ENCODE measurements around the gene EFCAB6. TPM values are rescaled to one million over a fixed set of nuclear protein-coding genes. Genes with fewer than 3 reads are reported as not detected.

Gene EFCAB6
- total and polyA plus RNA-seq, 10 of the 15 experiments (the other 5 are each of a cell fraction or from before 2014, with no cell fraction given), result 0.05 to 0.42 (median 0.19) TPM

DNA sequence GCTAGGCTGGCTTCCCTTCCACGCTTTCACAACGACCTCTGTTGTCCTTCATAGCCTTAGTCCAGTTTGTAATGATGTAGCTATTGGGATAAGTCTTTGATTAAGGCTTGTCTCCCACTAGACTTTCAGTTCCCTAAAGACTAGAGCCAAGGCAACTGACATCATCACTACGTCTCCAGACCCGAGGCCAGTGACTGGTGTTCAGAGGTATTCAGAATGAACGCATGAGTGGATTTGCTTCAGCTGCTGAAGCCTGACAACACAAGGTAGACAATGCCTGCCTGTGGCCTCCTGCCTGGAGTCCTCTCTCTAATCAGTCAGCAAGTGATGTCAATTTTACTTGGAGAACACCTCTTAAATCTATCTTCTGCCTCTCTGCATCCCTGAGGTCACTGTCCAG lies 13.6 kb downstream of the EFCAB6 start (continued):
- TF ChIP-seq CHD4 (IDR thresholded peaks at IDR 0.05) (no peak), POLR2AphosphoS2 (IDR thresholded peaks at IDR 0.05; ENCODE audit: low read depth, low read length) (no peak), CBX5 (IDR thresholded peaks at IDR 0.05; ENCODE audit: low read depth) (no peak), FOXK2 (IDR thresholded peaks at IDR 0.05) (no peak), TCF3 (IDR thresholded peaks at IDR 0.05; ENCODE audit: borderline replicate concordance, insufficient read depth, low read depth, low read length) (no peak), CREM (IDR thresholded peaks at IDR 0.05; ENCODE audit: low read depth) (peak; percentile 86), JUND (IDR thresholded peaks at IDR 0.05; ENCODE audit: low read depth, low read length) (no peak), SUZ12 (IDR thresholded peaks at IDR 0.05; ENCODE audit: unreplicated experiment) (no peak), KAT2A (conservative IDR thresholded peaks at IDR 0.05; ENCODE audit: control insufficient read depth, low read depth, low read length) (no peak), TAF1 (IDR thresholded peaks at IDR 0.05; ENCODE audit: borderline replicate concordance, low read depth, low read length) (no peak), GATAD2B (conservative IDR thresholded peaks at IDR 0.05; ENCODE audit: low read depth) (no peak), MXI1 (IDR thresholded peaks at IDR 0.05; ENCODE audit: low read depth, low read length) (no peak), ZNF207 (IDR thresholded peaks at IDR 0.05; ENCODE audit: borderline replicate concordance) (no peak), WRNIP1 (IDR thresholded peaks at IDR 0.05; ENCODE audit: borderline replicate concordance, low read depth, low read length) (no peak), HDAC6 (IDR thresholded peaks at IDR 0.05; ENCODE audit: unreplicated experiment) (no peak), HDAC2 (IDR thresholded peaks at IDR 0.05) (no peak), HDGF (IDR thresholded peaks at IDR 0.05) (no peak), MYC (IDR thresholded peaks at IDR 0.05; ENCODE audit: insufficient read depth, insufficient read length, insufficient replicate concordance, low read length, severe bottlenecking) (no peak), RBBP5 (conservative IDR thresholded peaks at IDR 0.05) (no peak), BRCA1 (IDR thresholded peaks at IDR 0.05; ENCODE audit: low read depth, low read length) (no peak), SRF (IDR thresholded peaks at IDR 0.05; ENCODE audit: low read depth in 2 of 2, low read length in 2 of 2) (no peak)
- TF ChIP-seq, protein P1, sequence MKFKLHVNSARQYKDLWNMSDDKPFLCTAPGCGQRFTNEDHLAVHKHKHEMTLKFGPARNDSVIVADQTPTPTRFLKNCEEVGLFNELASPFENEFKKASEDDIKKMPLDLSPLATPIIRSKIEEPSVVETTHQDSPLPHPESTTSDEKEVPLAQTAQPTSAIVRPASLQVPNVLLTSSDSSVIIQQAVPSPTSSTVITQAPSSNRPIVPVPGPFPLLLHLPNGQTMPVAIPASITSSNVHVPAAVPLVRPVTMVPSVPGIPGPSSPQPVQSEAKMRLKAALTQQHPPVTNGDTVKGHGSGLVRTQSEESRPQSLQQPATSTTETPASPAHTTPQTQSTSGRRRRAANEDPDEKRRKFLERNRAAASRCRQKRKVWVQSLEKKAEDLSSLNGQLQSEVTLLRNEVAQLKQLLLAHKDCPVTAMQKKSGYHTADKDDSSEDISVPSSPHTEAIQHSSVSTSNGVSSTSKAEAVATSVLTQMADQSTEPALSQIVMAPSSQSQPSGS (IDR thresholded peaks at IDR 0.05; ENCODE audit: low read length), result no peak
- TF ChIP-seq, protein P2, sequence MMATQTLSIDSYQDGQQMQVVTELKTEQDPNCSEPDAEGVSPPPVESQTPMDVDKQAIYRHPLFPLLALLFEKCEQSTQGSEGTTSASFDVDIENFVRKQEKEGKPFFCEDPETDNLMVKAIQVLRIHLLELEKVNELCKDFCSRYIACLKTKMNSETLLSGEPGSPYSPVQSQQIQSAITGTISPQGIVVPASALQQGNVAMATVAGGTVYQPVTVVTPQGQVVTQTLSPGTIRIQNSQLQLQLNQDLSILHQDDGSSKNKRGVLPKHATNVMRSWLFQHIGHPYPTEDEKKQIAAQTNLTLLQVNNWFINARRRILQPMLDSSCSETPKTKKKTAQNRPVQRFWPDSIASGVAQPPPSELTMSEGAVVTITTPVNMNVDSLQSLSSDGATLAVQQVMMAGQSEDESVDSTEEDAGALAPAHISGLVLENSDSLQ (IDR thresholded peaks at IDR 0.05), result no peak
- TF ChIP-seq, protein P3, sequence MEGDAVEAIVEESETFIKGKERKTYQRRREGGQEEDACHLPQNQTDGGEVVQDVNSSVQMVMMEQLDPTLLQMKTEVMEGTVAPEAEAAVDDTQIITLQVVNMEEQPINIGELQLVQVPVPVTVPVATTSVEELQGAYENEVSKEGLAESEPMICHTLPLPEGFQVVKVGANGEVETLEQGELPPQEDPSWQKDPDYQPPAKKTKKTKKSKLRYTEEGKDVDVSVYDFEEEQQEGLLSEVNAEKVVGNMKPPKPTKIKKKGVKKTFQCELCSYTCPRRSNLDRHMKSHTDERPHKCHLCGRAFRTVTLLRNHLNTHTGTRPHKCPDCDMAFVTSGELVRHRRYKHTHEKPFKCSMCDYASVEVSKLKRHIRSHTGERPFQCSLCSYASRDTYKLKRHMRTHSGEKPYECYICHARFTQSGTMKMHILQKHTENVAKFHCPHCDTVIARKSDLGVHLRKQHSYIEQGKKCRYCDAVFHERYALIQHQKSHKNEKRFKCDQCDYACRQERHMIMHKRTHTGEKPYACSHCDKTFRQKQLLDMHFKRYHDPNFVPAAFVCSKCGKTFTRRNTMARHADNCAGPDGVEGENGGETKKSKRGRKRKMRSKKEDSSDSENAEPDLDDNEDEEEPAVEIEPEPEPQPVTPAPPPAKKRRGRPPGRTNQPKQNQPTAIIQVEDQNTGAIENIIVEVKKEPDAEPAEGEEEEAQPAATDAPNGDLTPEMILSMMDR (IDR thresholded peaks at IDR 0.05 in 2 of 3, conservative IDR thresholded peaks at IDR 0.05 in 1 of 3; ENCODE audit: control insufficient read depth in 2 of 3, extremely low read depth in 1 of 3, insufficient read depth in 1 of 3, low read depth in 3 of 3, low read length in 3 of 3), result no peak
- TF ChIP-seq, protein P4, sequence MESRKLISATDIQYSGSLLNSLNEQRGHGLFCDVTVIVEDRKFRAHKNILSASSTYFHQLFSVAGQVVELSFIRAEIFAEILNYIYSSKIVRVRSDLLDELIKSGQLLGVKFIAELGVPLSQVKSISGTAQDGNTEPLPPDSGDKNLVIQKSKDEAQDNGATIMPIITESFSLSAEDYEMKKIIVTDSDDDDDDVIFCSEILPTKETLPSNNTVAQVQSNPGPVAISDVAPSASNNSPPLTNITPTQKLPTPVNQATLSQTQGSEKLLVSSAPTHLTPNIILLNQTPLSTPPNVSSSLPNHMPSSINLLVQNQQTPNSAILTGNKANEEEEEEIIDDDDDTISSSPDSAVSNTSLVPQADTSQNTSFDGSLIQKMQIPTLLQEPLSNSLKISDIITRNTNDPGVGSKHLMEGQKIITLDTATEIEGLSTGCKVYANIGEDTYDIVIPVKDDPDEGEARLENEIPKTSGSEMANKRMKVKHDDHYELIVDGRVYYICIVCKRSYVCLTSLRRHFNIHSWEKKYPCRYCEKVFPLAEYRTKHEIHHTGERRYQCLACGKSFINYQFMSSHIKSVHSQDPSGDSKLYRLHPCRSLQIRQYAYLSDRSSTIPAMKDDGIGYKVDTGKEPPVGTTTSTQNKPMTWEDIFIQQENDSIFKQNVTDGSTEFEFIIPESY (IDR thresholded peaks at IDR 0.05), result no peak
- TF ChIP-seq, protein P5, sequence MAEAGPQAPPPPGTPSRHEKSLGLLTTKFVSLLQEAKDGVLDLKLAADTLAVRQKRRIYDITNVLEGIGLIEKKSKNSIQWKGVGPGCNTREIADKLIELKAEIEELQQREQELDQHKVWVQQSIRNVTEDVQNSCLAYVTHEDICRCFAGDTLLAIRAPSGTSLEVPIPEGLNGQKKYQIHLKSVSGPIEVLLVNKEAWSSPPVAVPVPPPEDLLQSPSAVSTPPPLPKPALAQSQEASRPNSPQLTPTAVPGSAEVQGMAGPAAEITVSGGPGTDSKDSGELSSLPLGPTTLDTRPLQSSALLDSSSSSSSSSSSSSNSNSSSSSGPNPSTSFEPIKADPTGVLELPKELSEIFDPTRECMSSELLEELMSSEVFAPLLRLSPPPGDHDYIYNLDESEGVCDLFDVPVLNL (IDR thresholded peaks at IDR 0.05; ENCODE audit: low read depth, low read length), result no peak

All from GM12878 (cell line).